Activated CD8-positive, alpha-beta memory T cell treated with anti-CD3 and anti-CD28 coated beads, Interleukin-2, amount 10 ng/mL, durations not matched to agents 7 days and 5 days (primary cell): ENCODE results near the gene DNER. TPM values are rescaled to one million over a fixed set of nuclear protein-coding genes. Genes with fewer than 3 reads are reported as not detected.
"Not testable (repeated sequence)": the region's sequence is repeated elsewhere in the genome, so short reads cannot be mapped to it uniquely, and the experiment has no call there.

Experiments
- ATAC-seq: fragments of 150-1000 bp; cut with Tn5 transposase; one replicate; pipeline ENCODE4 v1.10.0; 2021; ENCODE audit warnings: moderate library complexity
- CTCF ChIA-PET: fragments of 350-600 bp; sonication (Branson Sonifier 250); formaldehyde crosslinking; loops from one replicate; lab custom pipeline; 2021; ENCODE audit warnings: antibody characterized with exemption; lab: Charles Lee
- DNase-seq: peaks from one replicate; pipeline ENCODE4 v3.0.0-alpha.2; 2020
- H3K27ac Mint-ChIP-seq: one replicate; pipeline ENCODE4 v1.8.0; 2021; ENCODE audit warnings: mild to moderate bottlenecking, mixed read lengths
- H3K27me3 Mint-ChIP-seq: one replicate; pipeline ENCODE4 v1.8.0; 2021; ENCODE audit warnings: mixed read lengths
- H3K36me3 Mint-ChIP-seq: one replicate; pipeline ENCODE4 v1.8.0; 2021; ENCODE audit warnings: mild to moderate bottlenecking, mixed read lengths
- H3K4me1 Mint-ChIP-seq: one replicate; pipeline ENCODE4 v1.8.0; 2021; ENCODE audit warnings: mixed read lengths
- H3K4me3 Mint-ChIP-seq: one replicate; pipeline ENCODE4 v1.8.0; 2021; ENCODE audit warnings: mild to moderate bottlenecking, moderate library complexity, mixed read lengths
- H3K9me3 Mint-ChIP-seq: one replicate; pipeline ENCODE4 v1.8.0; 2022; ENCODE audit warnings: low read depth, mixed read lengths
- total RNA-seq, 2 experiments: library from RNA; stranded (reverse); gene quantifications; one replicate each; pipeline ENCODE4 v1.2.3, GENCODE V29; 2021

Gene DNER
- total RNA-seq, 2 experiments from 2014 or later: not detected

- CTCF ChIA-PET: no interaction called here
- Mint-ChIP-seq H3K27ac (no peak overlapping the region), H3K4me1 (no peaks in the 10 kb centered on the region), H3K36me3 (no peaks in the 10 kb centered on the region), H3K9me3 (no peaks in the 10 kb centered on the region), H3K27me3 (no peaks in the 10 kb centered on the region), H3K4me3 (no peak overlapping the region)
- DNase-seq (no peak), ATAC-seq (no peak)
Observed at GRCh38 chr2:229363185-229363814, 351.1 kb downstream of the DNER start.

- H3K9me3 Mint-ChIP-seq: peaks cover 6% of the 10 kb centered on the region
- CTCF ChIA-PET: no interaction called here
- H3K36me3 Mint-ChIP-seq: no peaks in the 10 kb centered on the region
- H3K4me3 Mint-ChIP-seq: no peak overlapping the region
- ATAC-seq (no peak), DNase-seq (no peak)
- no peaks in the 10 kb centered on the region for H3K4me1 Mint-ChIP-seq
- no peaks in the 10 kb centered on the region for H3K27me3 Mint-ChIP-seq
- no peak overlapping the region for H3K27ac Mint-ChIP-seq
Observed at GRCh38 chr2:229350883-229351282, 363.5 kb downstream of the DNER start.

DNA sequence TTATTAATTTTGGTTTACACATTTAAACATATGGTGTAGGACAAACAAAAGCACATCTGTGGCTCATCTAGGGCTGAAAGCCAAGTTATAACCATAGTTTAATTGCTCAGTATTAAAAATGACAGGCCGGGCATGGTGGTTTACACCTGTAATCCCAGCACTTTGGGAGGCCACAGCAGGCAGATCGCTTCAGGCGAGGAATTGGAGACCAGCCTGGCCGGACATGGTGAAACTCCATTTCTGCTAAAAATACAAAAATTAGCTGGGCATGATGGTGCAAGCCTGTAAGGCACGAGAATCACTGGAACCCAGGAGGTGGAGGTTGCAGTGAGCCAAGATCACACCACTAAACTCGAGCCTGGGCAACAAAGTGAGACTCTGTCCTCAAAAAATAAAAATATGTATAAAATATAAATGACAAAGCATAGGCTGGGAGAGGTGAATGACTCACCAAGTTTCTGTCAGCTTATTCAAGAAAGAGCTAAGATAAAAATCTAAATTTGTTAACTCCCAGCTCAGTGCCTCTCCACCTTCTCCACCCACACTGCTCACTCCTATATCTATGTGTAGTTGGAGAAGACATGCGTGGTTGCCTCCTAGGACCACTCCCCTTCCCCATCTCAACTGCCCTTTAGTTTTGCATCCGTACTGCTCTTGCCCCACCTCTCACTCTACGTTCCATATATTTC is 364.1 kb downstream of the DNER start:
- ATAC-seq (no peak), DNase-seq (no peak)
- Mint-ChIP-seq H3K36me3 (no peaks in the 10 kb centered on the region), H3K9me3 (peaks cover 6% of the 10 kb centered on the region), H3K4me1 (no peaks in the 10 kb centered on the region), H3K27ac (no peak overlapping the region), H3K27me3 (no peaks in the 10 kb centered on the region), H3K4me3 (no peak overlapping the region)
- CTCF ChIA-PET: interaction anchor here (0.8 kb wide), 1 partner anchor 1577 kb away, joined by 4 read pairs; no protein-coding TSS in a partner anchor

DNA sequence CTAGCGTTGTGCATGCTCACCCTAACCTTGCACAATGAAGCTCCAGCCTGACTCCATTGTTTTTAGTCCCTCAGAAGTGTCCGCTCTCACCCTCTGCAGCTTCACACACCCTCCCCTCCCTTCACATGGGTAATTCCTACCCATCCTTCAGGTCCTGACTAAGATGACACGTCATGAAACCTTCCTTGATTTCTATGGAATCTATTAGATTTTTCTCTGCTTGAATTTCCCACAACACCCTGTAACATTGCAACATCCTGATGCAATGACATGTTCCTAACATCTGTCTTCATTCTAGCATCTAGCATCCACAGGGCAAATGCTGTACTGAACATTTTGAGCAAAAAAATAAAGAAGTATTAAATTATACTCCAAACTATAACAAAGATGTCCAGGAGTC is 366.2 kb downstream of the DNER start:
- Mint-ChIP-seq H3K36me3 (no peaks in the 10 kb centered on the region), H3K4me3 (no peak overlapping the region), H3K9me3 (peaks cover 5% of the 10 kb centered on the region), H3K27me3 (no peaks in the 10 kb centered on the region), H3K27ac (no peak overlapping the region), H3K4me1 (no peaks in the 10 kb centered on the region)
- ATAC-seq: no peak
- CTCF ChIA-PET: no interaction called here
- no peak for DNase-seq

GRCh38 chr2:229346816-229347540 is 367.4 kb downstream of the DNER start:
- ATAC-seq (no peak), DNase-seq (no peak)
- Mint-ChIP-seq H3K27ac (no peak overlapping the region), H3K4me1 (no peaks in the 10 kb centered on the region), H3K27me3 (no peaks in the 10 kb centered on the region), H3K36me3 (no peaks in the 10 kb centered on the region), H3K4me3 (no peak overlapping the region), H3K9me3 (peaks cover 4% of the 10 kb centered on the region)
- CTCF ChIA-PET: no interaction called here

GRCh38 chr2:229344955-229345354 is 369.4 kb downstream of the DNER start:
- CTCF ChIA-PET: no interaction called here
- Mint-ChIP-seq H3K27me3 (no peaks in the 10 kb centered on the region), H3K27ac (no peak overlapping the region), H3K4me3 (no peak overlapping the region), H3K9me3 (peaks cover 4% of the 10 kb centered on the region), H3K4me1 (no peaks in the 10 kb centered on the region), H3K36me3 (no peaks in the 10 kb centered on the region)
- no peak for DNase-seq
- ATAC-seq: no peak

- DNase-seq: no peak
- no peaks in the 10 kb centered on the region for H3K36me3 Mint-ChIP-seq
- CTCF ChIA-PET: no interaction called here
- no peak overlapping the region for H3K4me3 Mint-ChIP-seq
- ATAC-seq: no peak
- H3K27ac Mint-ChIP-seq: no peak overlapping the region
- H3K4me1 Mint-ChIP-seq: no peaks in the 10 kb centered on the region
- peaks cover 2% of the 10 kb centered on the region for H3K9me3 Mint-ChIP-seq
- no peaks in the 10 kb centered on the region for H3K27me3 Mint-ChIP-seq
Observed at GRCh38 chr2:229344151-229344551, 370.2 kb downstream of the DNER start.

GRCh38 chr2:229343661-229344060 is 370.7 kb downstream of the DNER start:
- Mint-ChIP-seq H3K27me3 (no peaks in the 10 kb centered on the region), H3K4me1 (no peaks in the 10 kb centered on the region), H3K4me3 (no peak overlapping the region), H3K27ac (no peak overlapping the region), H3K9me3 (peaks cover 2% of the 10 kb centered on the region), H3K36me3 (no peaks in the 10 kb centered on the region)
- ATAC-seq (no peak), DNase-seq (no peak)
- CTCF ChIA-PET: no interaction called here

GRCh38 chr2:229342376-229342775 is 372.0 kb downstream of the DNER start:
- Mint-ChIP-seq H3K27ac (no peak overlapping the region), H3K27me3 (no peaks in the 10 kb centered on the region), H3K4me3 (no peak overlapping the region), H3K9me3 (peaks cover 2% of the 10 kb centered on the region), H3K36me3 (no peaks in the 10 kb centered on the region), H3K4me1 (no peaks in the 10 kb centered on the region)
- ATAC-seq (no peak), DNase-seq (no peak)
- CTCF ChIA-PET: no interaction called here

GRCh38 chr2:229340086-229340760 is 374.1 kb downstream of the DNER start:
- no peak overlapping the region for H3K4me3 Mint-ChIP-seq
- DNase-seq (no peak), ATAC-seq (no peak)
- no peaks in the 10 kb centered on the region for H3K9me3 Mint-ChIP-seq
- H3K27ac Mint-ChIP-seq: no peak overlapping the region
- CTCF ChIA-PET: no interaction called here
- no peaks in the 10 kb centered on the region for H3K27me3 Mint-ChIP-seq
- no peaks in the 10 kb centered on the region for H3K36me3 Mint-ChIP-seq
- H3K4me1 Mint-ChIP-seq: no peaks in the 10 kb centered on the region

DNA sequence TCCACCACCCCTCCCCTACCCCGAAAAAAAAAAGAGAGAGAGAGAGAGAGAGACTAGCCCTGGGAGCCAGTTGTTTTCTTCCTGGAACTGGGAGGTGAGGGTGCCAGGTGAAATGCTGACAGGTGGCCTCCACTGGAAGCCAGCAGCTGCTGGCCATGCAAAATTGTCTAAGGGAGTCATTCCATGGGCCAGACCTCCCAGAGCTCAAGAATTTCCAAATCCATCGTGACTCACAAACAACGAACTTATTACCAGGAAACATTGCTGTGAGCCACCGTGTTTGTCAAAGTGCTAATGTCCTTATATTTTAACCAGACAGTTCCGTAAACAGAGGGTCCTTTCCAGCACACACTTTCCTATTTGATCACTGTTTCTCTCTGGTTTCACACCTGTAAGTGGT is 374.7 kb downstream of the DNER start:
- no peak overlapping the region for H3K27ac Mint-ChIP-seq
- no peaks in the 10 kb centered on the region for H3K36me3 Mint-ChIP-seq
- H3K27me3 Mint-ChIP-seq: no peaks in the 10 kb centered on the region
- CTCF ChIA-PET: no interaction called here
- no peaks in the 10 kb centered on the region for H3K9me3 Mint-ChIP-seq
- H3K4me3 Mint-ChIP-seq: no peak overlapping the region
- DNase-seq (no peak), ATAC-seq (no peak)
- H3K4me1 Mint-ChIP-seq: no peaks in the 10 kb centered on the region

GRCh38 chr2:229339171-229339570 is 375.2 kb downstream of the DNER start:
- ATAC-seq, H3K4me1 Mint-ChIP-seq, DNase-seq, H3K27me3 Mint-ChIP-seq, H3K9me3 Mint-ChIP-seq, H3K36me3 Mint-ChIP-seq, H3K4me3 Mint-ChIP-seq, CTCF ChIA-PET, H3K27ac Mint-ChIP-seq: not testable (repeated sequence)

DNA sequence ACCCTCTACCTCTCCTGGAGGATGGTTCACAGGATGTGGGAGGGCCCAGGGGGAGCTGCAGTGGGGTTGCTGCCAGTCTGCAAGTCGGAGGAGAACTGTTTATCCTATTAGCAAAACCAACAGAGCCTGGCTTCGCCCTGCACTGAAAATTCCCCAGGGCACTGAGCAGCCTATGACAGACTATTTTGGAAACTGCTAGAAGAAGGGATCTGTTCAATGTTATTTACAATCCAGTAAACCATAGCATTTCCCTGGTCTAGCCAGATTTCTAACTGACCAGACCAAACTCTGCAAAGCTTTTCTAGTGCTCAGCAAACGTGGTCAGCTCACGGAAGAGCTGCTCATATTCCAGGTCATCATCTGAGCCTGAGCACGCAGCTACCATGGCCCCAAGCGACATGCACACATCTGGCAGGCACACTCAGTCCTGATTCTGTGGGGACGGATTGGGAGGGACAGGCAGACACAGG is 378.4 kb downstream of the DNER start:
- no peaks in the 10 kb centered on the region for H3K9me3 Mint-ChIP-seq
- H3K4me1 Mint-ChIP-seq: no peaks in the 10 kb centered on the region
- no peaks in the 10 kb centered on the region for H3K36me3 Mint-ChIP-seq
- no peak overlapping the region for H3K27ac Mint-ChIP-seq
- DNase-seq (no peak), ATAC-seq (no peak)
- CTCF ChIA-PET: no interaction called here
- no peak overlapping the region for H3K4me3 Mint-ChIP-seq
- H3K27me3 Mint-ChIP-seq: no peaks in the 10 kb centered on the region
